Tibial artery (tissue), 4 donors: ENCODE data around the gene ZNF219.
A peak's percentile ranks its signal among the peaks of the same experiment; 100 is the strongest.

Experiments
- DNase-seq, 2 donors: peaks; one replicate each; pipeline ENCODE4 v3.0.0-alpha.2; 2019
- H3K27ac ChIP-seq, 2 donors: fragments of 200-600 bp; sonication (generic) in 1 of 2; 1 replicate in 1 of 2; 2 replicates in 1 of 2; pipeline ENCODE4 v1.5.1; 2018 to 2019; ENCODE audit warnings: mild to moderate bottlenecking in 1 of 2
- H3K27me3 ChIP-seq, 2 donors: fragments of 200-600 bp; sonication (generic) in 1 of 2; one replicate each; pipeline versions ENCODE4 v1.5.1 to v1.6.0; 2016 to 2019
- H3K36me3 ChIP-seq, 3 donors: fragments of 200-600 bp; sonication (generic) in 2 of 3; one replicate each; pipeline ENCODE4 v1.5.1; 2016 to 2019; ENCODE audit warnings: mild to moderate bottlenecking in 2 of 3
- H3K4me1 ChIP-seq, 4 donors: fragments of 200-600 bp; sonication (generic) in 2 of 4; 1 replicate in 3 of 4; 2 replicates in 1 of 4; pipeline ENCODE4 v1.5.1; 2016 to 2019
- H3K4me3 ChIP-seq, 2 donors: fragments of 200-600 bp; sonication (generic) in 1 of 2; 1 replicate in 1 of 2; 2 replicates in 1 of 2; pipeline ENCODE4 v1.5.1; 2018 to 2019; ENCODE audit warnings: mild to moderate bottlenecking in 2 of 2
- H3K9me3 ChIP-seq, 3 donors: fragments of 200-600 bp; sonication (generic) in 1 of 3; one replicate each; pipeline ENCODE4 v1.5.1; 2016 to 2019
- intact Hi-C: fragments of 100-400 bp; cut with DNase I; formaldehyde crosslinking; loops from one replicate; pipeline ENCODE4 v1.15.0; 2023; ENCODE audit warnings: low total_unique reads
- TF ChIP-seq, protein P1 (sequence below), 2 experiments: fragments of 200-600 bp in 1 of 2; fragments of 450-650 bp in 1 of 2; IDR thresholded peaks; one replicate each; pipeline ENCODE4 v1.5.1; 2017 to 2019; ENCODE audit warnings: antibody characterized with exemption in 2 of 2, mild to moderate bottlenecking in 1 of 2, moderate library complexity in 1 of 2

The ZNF219 gene

DNA sequence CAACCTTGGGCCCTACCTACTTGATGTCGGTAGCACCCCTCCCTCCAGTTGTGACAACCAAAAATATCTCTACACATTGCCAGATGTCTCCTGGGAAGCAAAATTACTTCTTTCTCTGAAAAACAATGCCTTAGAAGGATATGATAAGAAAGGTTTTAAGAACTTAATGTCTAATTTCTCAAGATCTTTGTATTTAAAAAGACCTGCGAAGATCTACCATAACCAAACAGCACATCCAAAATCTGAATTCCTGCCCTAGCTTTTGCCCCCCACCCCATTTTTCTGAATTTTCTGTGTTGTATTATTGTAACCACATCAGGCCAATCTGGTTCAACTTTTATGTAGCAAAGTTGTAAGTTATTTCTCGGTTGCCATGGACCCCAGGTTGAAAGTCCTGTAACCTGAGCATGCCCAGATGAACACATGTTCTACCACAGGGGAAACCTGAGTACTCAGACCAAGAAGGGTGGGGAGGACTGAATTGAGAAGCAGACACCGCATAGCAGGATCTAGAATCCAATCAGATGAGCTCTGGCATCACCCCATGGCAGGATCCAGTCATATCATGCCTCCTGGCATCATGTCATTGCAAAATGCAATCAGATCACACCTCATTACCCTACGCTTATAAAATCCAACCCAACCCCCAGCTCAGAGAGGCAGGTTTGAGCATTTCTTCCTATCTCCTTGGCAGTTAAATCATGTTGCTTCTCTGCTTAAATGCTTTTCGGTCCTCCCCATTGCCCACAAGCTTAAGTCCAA, 11.1 kb upstream of the ZNF219 start:
- no peaks in the 10 kb centered on the region for H3K27me3 ChIP-seq
- no peak overlapping the region for H3K4me3 ChIP-seq
- DNase-seq = no peak
- no peak overlapping the region for H3K27ac ChIP-seq
- no peaks in the 10 kb centered on the region for H3K9me3 ChIP-seq
- intact Hi-C loops = no loop called here
- H3K36me3 ChIP-seq = no peaks in the 10 kb centered on the region
- TF ChIP-seq, protein P1, sequence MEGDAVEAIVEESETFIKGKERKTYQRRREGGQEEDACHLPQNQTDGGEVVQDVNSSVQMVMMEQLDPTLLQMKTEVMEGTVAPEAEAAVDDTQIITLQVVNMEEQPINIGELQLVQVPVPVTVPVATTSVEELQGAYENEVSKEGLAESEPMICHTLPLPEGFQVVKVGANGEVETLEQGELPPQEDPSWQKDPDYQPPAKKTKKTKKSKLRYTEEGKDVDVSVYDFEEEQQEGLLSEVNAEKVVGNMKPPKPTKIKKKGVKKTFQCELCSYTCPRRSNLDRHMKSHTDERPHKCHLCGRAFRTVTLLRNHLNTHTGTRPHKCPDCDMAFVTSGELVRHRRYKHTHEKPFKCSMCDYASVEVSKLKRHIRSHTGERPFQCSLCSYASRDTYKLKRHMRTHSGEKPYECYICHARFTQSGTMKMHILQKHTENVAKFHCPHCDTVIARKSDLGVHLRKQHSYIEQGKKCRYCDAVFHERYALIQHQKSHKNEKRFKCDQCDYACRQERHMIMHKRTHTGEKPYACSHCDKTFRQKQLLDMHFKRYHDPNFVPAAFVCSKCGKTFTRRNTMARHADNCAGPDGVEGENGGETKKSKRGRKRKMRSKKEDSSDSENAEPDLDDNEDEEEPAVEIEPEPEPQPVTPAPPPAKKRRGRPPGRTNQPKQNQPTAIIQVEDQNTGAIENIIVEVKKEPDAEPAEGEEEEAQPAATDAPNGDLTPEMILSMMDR (IDR thresholded peaks at IDR 0.05) = no peak
- H3K4me1 ChIP-seq = peaks cover 0 to 25% (median 18%) of the 10 kb centered on the region in 4 donors

DNA sequence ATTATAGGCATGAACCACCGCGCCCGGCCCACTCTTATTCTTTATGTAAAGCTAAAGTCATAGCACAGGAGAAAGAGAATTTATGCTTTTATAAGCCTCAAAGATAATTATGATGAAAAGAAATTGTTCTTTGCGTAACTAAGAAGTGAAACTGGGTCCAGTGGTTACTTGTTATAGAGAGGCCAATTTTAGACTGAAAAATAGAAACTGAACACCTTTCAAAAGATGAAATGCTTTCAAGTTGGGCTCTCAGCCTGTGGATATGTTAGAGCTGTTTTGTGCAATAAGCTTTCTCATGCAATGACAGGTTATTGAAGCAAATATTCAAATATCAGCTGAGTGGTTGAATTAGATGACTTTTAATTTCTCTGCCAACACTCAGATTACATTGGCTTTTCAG, 10.3 kb upstream of the ZNF219 start:
- H3K27me3 ChIP-seq = no peaks in the 10 kb centered on the region
- H3K9me3 ChIP-seq = no peaks in the 10 kb centered on the region
- H3K4me3 ChIP-seq = no peak overlapping the region
- H3K4me1 ChIP-seq = peaks cover 0 to 29% (median 18%) of the 10 kb centered on the region in 4 donors
- TF ChIP-seq, protein P1 (IDR thresholded peaks at IDR 0.05) = no peak
- no peak for DNase-seq
- H3K27ac ChIP-seq = no peak overlapping the region
- H3K36me3 ChIP-seq = no peaks in the 10 kb centered on the region
- intact Hi-C loops = no loop called here

DNA sequence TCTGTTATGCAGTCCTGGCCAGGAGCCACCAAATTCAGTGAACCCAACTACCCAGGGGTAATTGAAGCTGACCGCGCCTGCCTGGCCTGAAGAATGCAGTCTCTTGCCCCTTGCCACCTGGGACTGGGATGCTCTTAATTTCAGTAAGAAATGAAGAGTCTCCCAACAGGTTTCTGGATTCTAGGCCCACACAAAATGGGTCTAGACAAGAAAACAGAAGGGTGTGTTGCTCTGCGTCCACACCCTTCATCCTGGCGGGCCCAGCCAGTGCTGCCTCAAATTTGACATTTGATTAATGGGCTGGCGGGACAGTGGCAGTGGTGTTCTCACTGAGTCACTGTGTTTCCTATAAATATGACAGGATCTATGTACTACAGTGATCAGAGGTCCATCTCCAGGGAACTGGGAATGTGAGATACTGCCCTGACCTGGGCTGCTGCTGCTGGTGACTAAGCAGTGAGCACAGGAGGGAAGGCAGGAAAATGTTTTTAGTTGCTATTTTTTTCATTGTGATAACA, 8.9 kb upstream of the ZNF219 start:
- Histone ChIP-seq H3K36me3 (no peaks in the 10 kb centered on the region), H3K27me3 (no peaks in the 10 kb centered on the region), H3K27ac (peak overlapping the region; percentile 23 to 36), H3K4me1 (peaks cover 0 to 33% (median 26%) of the 10 kb centered on the region in 4 donors), H3K4me3 (no peak overlapping the region), H3K9me3 (no peaks in the 10 kb centered on the region)
- DNase-seq = peak in 1 of 2 donors; percentile 25
- TF ChIP-seq, protein P1 (IDR thresholded peaks at IDR 0.05) = no peak
- intact Hi-C loops = no loop called here

DNA sequence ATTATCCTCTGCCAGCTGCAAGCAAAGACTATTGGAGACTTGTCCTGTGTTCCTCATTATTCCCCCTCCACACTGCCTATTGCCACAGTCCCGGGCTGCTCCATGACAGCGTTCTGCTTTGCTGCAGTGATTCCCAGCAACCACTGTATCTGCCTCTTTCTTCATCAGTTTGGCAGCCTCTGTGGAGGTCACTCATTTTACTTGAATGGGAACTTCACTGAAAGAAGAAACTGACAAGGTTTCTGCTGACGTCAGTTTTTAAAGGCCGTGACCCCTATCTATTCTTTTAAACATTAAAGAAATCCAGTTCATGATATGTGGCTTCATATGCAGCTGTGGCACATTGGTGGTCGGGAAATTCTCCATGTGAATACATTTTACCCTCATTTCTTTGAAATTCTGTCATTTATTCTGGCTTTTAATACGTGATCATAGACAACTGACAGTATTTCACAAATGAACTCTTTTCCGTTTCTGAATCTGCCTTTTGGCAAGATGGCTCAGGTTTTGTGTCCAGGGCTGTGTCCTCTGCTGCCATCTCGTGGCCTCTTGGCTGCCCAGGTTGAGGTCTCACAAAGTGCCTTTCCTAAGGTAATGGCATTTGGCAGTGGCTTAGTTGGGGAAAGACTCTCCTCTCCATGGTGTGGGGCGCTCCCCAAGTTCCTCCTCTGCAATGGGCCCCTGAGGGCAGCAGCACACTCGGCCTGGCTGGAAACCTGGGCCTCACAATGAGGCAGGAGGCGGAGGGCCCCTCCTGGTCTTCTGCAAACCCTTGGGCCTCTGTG, 8.2 kb upstream of the ZNF219 start:
- DNase-seq = peak; percentile 73 to 85
- intact Hi-C loops = loop anchor here (1.0 kb wide), 1 partner anchor 15 kb away; no protein-coding TSS in a partner anchor

DNA sequence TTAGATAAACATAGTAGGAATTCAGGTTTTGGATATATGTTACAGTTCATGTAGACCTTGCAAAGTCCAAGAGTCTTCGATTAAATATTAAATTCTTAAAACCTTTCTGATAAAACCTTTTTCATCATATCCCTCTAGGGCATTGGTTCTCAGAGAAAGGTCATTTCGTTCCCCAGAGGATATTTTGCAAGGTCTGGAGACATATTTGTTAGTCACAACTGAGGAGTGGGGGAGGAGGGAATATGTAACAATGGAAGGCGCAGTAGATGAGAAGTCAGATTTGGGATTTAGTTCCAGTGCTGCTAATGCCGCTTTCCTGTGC, 7.7 kb upstream of the ZNF219 start:
- Histone ChIP-seq H3K4me1 (peaks cover 0 to 33% (median 26%) of the 10 kb centered on the region in 4 donors), H3K27me3 (no peaks in the 10 kb centered on the region), H3K9me3 (no peaks in the 10 kb centered on the region), H3K4me3 (no peak overlapping the region), H3K36me3 (no peaks in the 10 kb centered on the region), H3K27ac (peak overlapping the region; percentile 23 to 36)
- TF ChIP-seq, protein P1 (IDR thresholded peaks at IDR 0.05) = no peak
- DNase-seq = no peak
- intact Hi-C loops = loop anchor here (1.0 kb wide), 1 partner anchor 15 kb away; no protein-coding TSS in a partner anchor

More for the DNA sequence above, 8.2 kb upstream of the ZNF219 start:
- TF ChIP-seq, protein P1 (IDR thresholded peaks at IDR 0.05) = peak; percentile 74 to 92
- Histone ChIP-seq H3K36me3 (no peaks in the 10 kb centered on the region), H3K9me3 (no peaks in the 10 kb centered on the region), H3K4me3 (peak overlapping the region in 1 of 2 donors; percentile 21), H3K27me3 (no peaks in the 10 kb centered on the region), H3K27ac (peak overlapping the region; percentile 23 to 36), H3K4me1 (peaks cover 0 to 33% (median 26%) of the 10 kb centered on the region in 4 donors)
